ENCODE measurements around the gene TBC1D17. TPM values are rescaled to one million over a fixed set of nuclear protein-coding genes. Genes with fewer than 3 reads are reported as not detected.
"Not testable (repeated sequence)": the region's sequence is repeated elsewhere in the genome, so short reads cannot be mapped to it uniquely, and the experiment has no call there.

TBC1D17 gene
- polyA plus RNA-seq, 1 donor from 2014 or later: 13.1 TPM

DNA sequence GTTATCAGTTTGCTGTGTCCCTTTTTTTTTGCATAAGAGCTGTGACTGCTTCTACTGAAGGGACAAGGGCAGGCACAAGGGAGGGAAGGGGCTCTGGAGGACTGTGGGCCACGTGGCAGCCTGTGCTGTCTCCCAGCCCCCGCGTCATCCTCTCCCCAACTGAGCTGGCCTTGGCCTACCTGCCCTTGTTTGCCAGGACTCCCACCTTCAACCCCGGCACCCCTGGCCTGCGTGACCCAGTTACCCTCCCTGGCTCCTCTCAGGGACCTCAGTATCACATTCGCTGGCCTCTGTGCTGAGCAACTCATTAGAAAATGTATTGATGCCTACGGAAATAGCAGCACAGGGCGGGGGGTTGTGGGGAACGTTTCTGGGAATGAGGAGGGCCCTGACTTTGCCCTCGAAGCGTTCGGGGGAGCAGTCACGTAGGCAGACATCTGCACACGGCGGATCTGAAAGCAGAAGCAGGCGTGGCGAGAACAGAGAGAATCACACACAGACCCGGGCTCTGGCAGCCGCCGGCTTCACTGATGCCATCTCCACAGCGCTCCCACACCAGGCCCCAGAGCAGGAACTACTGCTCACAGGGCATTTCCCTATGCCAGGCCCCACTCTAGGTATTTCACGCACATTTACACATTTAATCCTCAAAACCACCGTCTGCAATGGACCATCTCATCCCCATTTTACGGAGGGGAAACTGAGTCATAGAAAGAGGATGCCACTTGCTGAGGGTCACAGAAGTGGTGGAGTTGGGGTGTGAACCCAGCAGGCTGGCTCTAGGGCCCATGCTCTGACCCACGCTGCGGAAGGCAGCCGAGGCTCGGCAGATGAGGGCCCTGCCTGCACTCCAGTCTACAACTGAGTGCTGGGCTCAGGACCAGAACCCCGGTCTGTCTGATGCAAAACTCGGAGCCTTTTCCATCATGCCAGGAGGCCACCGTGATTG is 45.8 kb downstream of the TBC1D17 start:
- H3K36me3 ChIP-seq (ENCODE audit: insufficient read depth, low read length): no peaks in the 10 kb centered on the region
- no peak overlapping the region for H3K9ac ChIP-seq (ENCODE audit: low read length)
- no peaks in the 10 kb centered on the region for H3K9me2 ChIP-seq (ENCODE audit: insufficient read depth, low read length)
- no peak overlapping the region for H3K4me2 ChIP-seq (ENCODE audit: low read length)
- no peak overlapping the region for H2AFZ ChIP-seq (ENCODE audit: low read depth, low read length)
- H3K9me3 ChIP-seq (ENCODE audit: low read length): no peaks in the 10 kb centered on the region
- TF ChIP-seq EP300 (conservative IDR thresholded peaks at IDR 0.05; ENCODE audit: poor library complexity, severe bottlenecking) (no peak), EZH2 (IDR thresholded peaks at IDR 0.05; ENCODE audit: borderline replicate concordance, insufficient read depth, low read length, poor library complexity, severe bottlenecking) (no peak), MXI1 (conservative IDR thresholded peaks at IDR 0.05; ENCODE audit: poor library complexity, severe bottlenecking) (no peak)
- TF ChIP-seq, protein P1, sequence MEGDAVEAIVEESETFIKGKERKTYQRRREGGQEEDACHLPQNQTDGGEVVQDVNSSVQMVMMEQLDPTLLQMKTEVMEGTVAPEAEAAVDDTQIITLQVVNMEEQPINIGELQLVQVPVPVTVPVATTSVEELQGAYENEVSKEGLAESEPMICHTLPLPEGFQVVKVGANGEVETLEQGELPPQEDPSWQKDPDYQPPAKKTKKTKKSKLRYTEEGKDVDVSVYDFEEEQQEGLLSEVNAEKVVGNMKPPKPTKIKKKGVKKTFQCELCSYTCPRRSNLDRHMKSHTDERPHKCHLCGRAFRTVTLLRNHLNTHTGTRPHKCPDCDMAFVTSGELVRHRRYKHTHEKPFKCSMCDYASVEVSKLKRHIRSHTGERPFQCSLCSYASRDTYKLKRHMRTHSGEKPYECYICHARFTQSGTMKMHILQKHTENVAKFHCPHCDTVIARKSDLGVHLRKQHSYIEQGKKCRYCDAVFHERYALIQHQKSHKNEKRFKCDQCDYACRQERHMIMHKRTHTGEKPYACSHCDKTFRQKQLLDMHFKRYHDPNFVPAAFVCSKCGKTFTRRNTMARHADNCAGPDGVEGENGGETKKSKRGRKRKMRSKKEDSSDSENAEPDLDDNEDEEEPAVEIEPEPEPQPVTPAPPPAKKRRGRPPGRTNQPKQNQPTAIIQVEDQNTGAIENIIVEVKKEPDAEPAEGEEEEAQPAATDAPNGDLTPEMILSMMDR (IDR thresholded peaks at IDR 0.05; ENCODE audit: poor library complexity, severe bottlenecking): no peak
- no peak overlapping the region for H3K27ac ChIP-seq (ENCODE audit: low read length)
- no peaks in the 10 kb centered on the region for H3F3A ChIP-seq (ENCODE audit: insufficient read depth, low read length, poor library complexity, severe bottlenecking)
- peaks cover 74% of the 10 kb centered on the region for H3K79me2 ChIP-seq (replicated peaks; ENCODE audit: insufficient read depth, low read length)
- no peaks in the 10 kb centered on the region for H4K20me1 ChIP-seq (ENCODE audit: insufficient read depth)
- no peaks in the 10 kb centered on the region for H3K27me3 ChIP-seq (ENCODE audit: insufficient read depth, low read depth, low read length)
- no peak overlapping the region for H3K4me3 ChIP-seq (ENCODE audit: low read length)

DNA sequence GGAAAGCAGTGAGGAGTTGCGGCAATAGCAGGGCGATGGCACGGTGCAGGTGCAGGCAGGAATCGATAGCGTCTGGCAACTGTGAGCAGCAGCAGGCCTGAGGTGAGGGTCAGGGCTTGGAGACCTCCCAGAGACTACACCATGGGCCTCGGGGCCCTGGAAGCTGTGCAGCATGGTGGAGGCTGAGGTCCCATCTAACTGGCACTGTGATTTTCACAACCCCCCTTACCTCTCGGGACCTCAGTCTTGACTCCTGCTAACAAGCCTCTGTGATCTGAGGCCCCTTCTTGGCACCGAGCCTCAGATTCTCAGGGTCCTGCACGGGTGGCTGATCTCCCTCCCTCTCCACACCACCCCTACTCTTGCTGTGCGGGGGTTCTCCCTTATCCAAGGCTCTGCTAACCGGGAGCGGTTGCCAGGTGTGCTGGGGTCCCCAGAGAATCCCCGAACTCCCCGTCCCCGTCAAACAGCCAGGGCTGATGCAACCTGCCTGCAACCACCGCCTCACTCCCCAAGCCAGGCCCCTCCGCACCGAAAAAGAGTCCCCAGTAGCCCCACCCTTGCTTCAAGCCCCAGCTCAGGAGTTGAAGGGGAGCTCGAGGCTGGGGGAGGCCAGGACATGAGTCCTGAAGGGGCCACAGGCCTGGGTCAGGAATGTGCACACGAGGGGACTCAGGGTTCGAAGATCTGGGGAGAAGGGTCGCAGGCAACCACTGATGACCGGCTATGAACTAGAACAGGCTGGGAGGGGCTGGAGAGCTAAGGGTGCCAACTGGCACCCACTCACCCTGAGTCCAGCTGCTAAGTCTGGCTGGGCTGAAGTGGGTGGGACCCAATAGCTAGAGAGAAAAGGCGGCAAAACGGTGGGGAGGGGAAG is 46.7 kb downstream of the TBC1D17 start:
- TF ChIP-seq, protein P2, sequence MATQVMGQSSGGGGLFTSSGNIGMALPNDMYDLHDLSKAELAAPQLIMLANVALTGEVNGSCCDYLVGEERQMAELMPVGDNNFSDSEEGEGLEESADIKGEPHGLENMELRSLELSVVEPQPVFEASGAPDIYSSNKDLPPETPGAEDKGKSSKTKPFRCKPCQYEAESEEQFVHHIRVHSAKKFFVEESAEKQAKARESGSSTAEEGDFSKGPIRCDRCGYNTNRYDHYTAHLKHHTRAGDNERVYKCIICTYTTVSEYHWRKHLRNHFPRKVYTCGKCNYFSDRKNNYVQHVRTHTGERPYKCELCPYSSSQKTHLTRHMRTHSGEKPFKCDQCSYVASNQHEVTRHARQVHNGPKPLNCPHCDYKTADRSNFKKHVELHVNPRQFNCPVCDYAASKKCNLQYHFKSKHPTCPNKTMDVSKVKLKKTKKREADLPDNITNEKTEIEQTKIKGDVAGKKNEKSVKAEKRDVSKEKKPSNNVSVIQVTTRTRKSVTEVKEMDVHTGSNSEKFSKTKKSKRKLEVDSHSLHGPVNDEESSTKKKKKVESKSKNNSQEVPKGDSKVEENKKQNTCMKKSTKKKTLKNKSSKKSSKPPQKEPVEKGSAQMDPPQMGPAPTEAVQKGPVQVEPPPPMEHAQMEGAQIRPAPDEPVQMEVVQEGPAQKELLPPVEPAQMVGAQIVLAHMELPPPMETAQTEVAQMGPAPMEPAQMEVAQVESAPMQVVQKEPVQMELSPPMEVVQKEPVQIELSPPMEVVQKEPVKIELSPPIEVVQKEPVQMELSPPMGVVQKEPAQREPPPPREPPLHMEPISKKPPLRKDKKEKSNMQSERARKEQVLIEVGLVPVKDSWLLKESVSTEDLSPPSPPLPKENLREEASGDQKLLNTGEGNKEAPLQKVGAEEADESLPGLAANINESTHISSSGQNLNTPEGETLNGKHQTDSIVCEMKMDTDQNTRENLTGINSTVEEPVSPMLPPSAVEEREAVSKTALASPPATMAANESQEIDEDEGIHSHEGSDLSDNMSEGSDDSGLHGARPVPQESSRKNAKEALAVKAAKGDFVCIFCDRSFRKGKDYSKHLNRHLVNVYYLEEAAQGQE (IDR thresholded peaks at IDR 0.05; ENCODE audit: borderline replicate concordance): no peak
- TF ChIP-seq EP300 (conservative IDR thresholded peaks at IDR 0.05; ENCODE audit: poor library complexity, severe bottlenecking) (no peak), TAF1 (IDR thresholded peaks at IDR 0.05; ENCODE audit: low read depth) (no peak), EZH2 (IDR thresholded peaks at IDR 0.05; ENCODE audit: borderline replicate concordance, insufficient read depth, low read length, poor library complexity, severe bottlenecking) (no peak), RAD21 (conservative IDR thresholded peaks at IDR 0.05) (no peak), SMC3 (conservative IDR thresholded peaks at IDR 0.05; ENCODE audit: poor library complexity) (no peak), MXI1 (conservative IDR thresholded peaks at IDR 0.05; ENCODE audit: poor library complexity, severe bottlenecking) (no peak), POLR2AphosphoS5 (IDR thresholded peaks at IDR 0.05) (no peak)
- TF ChIP-seq, protein P1 (IDR thresholded peaks at IDR 0.05; ENCODE audit: poor library complexity, severe bottlenecking): no peak
- Histone ChIP-seq H3K27ac (ENCODE audit: low read length) (no peak overlapping the region), H3K36me3 (ENCODE audit: insufficient read depth, low read length) (no peaks in the 10 kb centered on the region), H3K27me3 (ENCODE audit: insufficient read depth, low read depth, low read length) (no peaks in the 10 kb centered on the region), H3K9ac (ENCODE audit: low read length) (no peak overlapping the region), H3K79me2 (replicated peaks; ENCODE audit: insufficient read depth, low read length) (peaks cover 79% of the 10 kb centered on the region), H4K20me1 (ENCODE audit: insufficient read depth) (no peaks in the 10 kb centered on the region), H3K4me2 (ENCODE audit: low read length) (no peak overlapping the region), H2AFZ (ENCODE audit: low read depth, low read length) (no peak overlapping the region), H3K9me2 (ENCODE audit: insufficient read depth, low read length) (no peaks in the 10 kb centered on the region), H3K4me3 (ENCODE audit: low read length) (no peak overlapping the region), H3K9me3 (ENCODE audit: low read length) (no peaks in the 10 kb centered on the region), H3F3A (ENCODE audit: insufficient read depth, low read length, poor library complexity, severe bottlenecking) (no peaks in the 10 kb centered on the region)

DNA sequence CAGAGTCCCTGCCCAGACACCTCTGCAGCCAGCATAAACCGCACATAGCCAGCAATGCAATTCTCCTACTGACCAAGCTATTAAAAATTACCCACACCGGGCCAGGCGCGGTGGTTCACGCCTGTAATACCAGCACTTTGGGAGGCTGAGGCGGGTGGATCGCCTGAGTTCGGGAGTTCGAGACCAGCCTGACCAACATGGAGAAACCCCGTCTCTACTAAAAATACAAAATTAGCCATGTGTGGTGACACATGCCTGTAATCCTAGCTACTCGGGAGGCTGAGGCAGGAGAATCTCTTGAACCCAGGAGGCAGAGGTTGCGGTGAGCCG is 47.3 kb downstream of the TBC1D17 start:
- H3K9ac ChIP-seq (ENCODE audit: low read length); H3K27me3 ChIP-seq (ENCODE audit: insufficient read depth, low read depth, low read length); H3K9me2 ChIP-seq (ENCODE audit: insufficient read depth, low read length); H3K9me3 ChIP-seq (ENCODE audit: low read length); H3K4me3 ChIP-seq (ENCODE audit: low read length); H2AFZ ChIP-seq (ENCODE audit: low read depth, low read length); H3K4me2 ChIP-seq (ENCODE audit: low read length); H3K27ac ChIP-seq (ENCODE audit: low read length); H4K20me1 ChIP-seq (ENCODE audit: insufficient read depth); H3F3A ChIP-seq (ENCODE audit: insufficient read depth, low read length, poor library complexity, severe bottlenecking); H3K36me3 ChIP-seq (ENCODE audit: insufficient read depth, low read length): not testable (repeated sequence)
- H3K79me2 ChIP-seq (replicated peaks; ENCODE audit: insufficient read depth, low read length): peaks cover 76% of the 10 kb centered on the region

Data from neural cell (in vitro differentiated cells).